Suprapubic skin (tissue), 4 donors: ENCODE data around the gene ARL8A.
A peak's percentile ranks its signal among the peaks of the same experiment; 100 is the strongest.

Experiments
- POLR2A ChIP-seq, 2 donors: fragments of 450-650 bp; IDR thresholded peaks; one replicate each; pipeline ENCODE4 v1.6.1; 2017; ENCODE audit warnings: antibody characterized with exemption in 2 of 2, mild to moderate bottlenecking in 2 of 2, moderate library complexity in 2 of 2
- POLR2AphosphoS5 ChIP-seq, 3 donors: sonication (generic); formaldehyde crosslinking; IDR thresholded peaks; one replicate each; pipeline ENCODE4 v1.6.1; 2017; ENCODE audit warnings: antibody characterized with exemption in 3 of 3
- TF ChIP-seq, protein P1 (sequence below), 2 donors: fragments of 200-600 bp in 1 of 2; fragments of 450-650 bp in 1 of 2; sonication (generic) in 1 of 2; IDR thresholded peaks; one replicate each; pipeline ENCODE4 v1.5.1; 2016 to 2019; ENCODE audit warnings: antibody characterized with exemption in 2 of 2, mild to moderate bottlenecking in 1 of 2, moderate library complexity in 1 of 2

DNA sequence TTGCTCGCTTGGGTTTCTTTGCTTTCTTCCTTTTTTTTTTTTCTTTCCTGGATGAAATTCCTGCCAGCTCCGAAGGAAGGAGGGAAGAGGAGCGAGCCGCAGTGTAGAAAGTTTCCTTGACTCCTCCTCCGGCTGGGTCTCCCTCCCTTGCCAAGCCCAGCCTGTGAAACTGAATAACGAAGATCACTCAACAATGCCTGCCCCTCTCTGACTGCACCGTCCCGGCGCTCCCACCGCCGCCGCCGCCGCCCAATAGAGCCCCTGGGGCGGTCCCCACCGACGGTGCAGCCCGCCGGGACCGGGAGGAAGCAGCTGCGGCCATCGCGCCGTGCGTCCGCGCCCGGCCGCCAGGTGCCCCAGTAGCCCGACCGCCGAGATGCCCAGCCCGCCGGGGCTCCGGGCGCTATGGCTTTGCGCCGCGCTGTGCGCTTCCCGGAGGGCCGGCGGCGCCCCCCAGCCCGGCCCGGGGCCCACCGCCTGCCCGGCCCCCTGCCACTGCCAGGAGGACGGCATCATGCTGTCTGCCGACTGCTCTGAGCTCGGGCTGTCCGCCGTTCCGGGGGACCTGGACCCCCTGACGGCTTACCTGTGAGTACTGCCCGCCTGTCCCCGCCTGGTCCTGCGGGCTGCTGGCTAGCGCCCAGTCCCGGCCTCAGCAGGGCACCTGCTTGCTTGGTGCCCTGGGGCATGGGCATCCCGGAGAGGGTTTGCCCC, 49.2 kb upstream of the ARL8A start, which contains the start of gene LGR6:
- TF ChIP-seq, protein P1, sequence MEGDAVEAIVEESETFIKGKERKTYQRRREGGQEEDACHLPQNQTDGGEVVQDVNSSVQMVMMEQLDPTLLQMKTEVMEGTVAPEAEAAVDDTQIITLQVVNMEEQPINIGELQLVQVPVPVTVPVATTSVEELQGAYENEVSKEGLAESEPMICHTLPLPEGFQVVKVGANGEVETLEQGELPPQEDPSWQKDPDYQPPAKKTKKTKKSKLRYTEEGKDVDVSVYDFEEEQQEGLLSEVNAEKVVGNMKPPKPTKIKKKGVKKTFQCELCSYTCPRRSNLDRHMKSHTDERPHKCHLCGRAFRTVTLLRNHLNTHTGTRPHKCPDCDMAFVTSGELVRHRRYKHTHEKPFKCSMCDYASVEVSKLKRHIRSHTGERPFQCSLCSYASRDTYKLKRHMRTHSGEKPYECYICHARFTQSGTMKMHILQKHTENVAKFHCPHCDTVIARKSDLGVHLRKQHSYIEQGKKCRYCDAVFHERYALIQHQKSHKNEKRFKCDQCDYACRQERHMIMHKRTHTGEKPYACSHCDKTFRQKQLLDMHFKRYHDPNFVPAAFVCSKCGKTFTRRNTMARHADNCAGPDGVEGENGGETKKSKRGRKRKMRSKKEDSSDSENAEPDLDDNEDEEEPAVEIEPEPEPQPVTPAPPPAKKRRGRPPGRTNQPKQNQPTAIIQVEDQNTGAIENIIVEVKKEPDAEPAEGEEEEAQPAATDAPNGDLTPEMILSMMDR (IDR thresholded peaks at IDR 0.05) = peak in 1 of 2 donors; percentile 10
- TF ChIP-seq POLR2A (IDR thresholded peaks at IDR 0.05) (no peak), POLR2AphosphoS5 (IDR thresholded peaks at IDR 0.05) (no peak)
